GM21526 (cell line): ENCODE data around the gene GON4L.
"Not testable (repeated sequence)": the region's sequence is repeated elsewhere in the genome, so short reads cannot be mapped to it uniquely, and the experiment has no call there.

Experiments
- ATAC-seq: cut with Tn5 transposase; IDR thresholded peaks from one replicate; pipeline ENCODE4 v1.9.1; 2021; ENCODE audit warnings: moderate library complexity; ENCODE audit not compliant: unreplicated experiment, low FRiP score

GON4L gene

DNA sequence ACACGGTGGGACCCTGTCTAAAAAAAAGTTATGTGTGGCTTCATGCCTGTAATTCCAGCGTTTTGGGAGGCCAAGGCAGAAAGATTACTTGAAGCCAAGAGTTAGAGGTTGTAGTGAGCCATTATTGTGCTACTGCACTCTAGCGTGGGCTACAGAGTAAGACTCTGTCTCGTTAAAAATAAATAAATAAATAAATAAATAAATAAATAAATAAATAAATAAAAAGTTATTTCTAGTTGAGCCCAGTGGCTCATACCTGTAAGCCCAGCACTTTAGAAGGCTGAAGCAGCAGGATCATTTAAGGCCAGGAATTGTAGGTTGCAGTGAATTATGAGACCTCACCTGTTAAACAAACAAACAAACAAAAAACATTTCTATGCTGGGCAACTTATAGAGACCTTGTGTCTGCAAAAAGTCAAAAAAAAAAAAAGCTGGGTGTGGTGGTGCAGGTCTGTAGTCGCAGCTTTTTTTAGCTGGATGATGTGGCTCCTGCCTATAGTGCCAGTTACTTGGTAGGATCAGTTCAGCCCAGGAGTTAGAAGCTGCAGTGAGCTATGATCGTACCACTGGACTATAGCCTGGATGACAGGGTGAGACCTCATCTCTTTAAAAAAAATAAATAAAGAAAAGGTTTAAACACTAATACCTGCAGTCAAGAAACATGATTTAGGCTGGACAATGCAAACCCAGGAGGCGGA, 25.6 kb downstream of the GON4L start:
- no peak for ATAC-seq

DNA sequence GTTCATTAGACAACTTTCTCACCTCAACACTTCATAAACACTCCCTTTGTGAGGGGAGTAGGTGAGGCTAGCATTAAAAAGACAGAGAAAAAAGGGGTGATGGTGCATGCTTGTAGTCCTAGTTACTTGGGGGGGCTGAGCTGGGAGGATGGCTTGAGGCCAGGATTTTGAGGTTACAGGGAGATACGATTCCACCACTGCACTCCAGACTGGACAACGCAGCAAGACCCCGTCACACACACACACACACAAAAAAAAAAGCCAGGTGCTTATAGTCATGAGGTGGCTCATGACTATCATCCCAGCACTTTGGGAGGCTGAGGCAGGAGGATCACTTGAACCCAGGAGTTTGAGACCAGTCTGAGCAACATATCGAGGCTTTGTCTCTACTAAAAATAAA, 29.6 kb downstream of the GON4L start:
- ATAC-seq, result no peak

DNA sequence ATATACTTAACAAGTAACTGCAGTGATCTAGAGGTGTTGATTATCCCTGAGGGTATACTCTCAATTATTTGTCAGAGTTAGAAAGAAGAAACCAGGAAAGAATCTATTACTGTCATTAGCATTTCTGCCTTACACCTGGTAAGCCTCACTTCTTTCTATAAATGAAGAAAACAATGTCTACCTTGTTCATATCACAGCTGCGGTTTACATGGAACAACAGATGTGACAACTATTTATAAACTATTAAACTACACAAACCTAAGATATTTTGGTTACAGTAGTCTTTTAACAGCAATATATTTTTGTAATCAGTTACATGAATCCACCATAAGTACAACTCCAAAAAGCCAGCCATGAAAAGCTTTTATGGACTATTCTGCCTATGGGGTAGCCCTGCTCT, 40.7 kb downstream of the GON4L start:
- no peak for ATAC-seq

DNA sequence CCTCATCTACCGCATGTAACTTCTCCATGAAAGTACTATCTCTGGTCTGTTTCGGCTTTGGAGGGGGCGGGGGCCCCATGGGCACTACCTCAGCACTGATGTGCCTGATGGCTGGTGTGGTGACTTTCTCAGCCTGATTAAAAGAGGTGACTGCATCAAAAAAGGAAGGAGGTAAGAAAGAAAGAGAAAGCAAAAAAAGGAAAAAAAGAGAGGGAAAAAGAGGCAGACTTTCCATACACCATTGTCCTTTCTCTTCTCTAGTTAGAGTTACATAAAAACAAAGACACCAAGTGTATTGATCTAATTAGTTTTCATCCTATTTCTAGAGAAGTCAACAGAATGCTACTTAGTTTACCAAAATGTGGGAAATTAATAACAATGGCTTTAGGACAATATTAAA, 43.3 kb downstream of the GON4L start:
- no peak for ATAC-seq

DNA sequence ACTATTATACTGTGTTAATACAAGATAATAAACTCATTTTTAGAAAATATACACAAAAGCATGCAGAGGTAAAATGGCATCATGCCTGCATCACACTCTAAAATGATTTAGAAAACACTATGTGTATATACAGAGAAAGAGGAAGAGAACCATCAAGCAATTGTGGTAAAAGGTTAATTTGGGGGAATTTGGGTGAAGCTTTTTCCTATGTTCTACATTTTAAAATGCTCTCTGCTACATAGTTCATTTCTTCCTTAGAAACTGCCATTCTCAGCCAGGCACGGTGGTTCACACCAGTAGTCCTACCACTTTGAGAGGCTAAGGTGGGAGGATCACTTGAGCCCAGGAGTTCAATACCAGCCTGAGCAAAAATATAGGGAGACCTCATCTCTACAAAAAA, 44.1 kb downstream of the GON4L start:
- ATAC-seq, result no peak

DNA sequence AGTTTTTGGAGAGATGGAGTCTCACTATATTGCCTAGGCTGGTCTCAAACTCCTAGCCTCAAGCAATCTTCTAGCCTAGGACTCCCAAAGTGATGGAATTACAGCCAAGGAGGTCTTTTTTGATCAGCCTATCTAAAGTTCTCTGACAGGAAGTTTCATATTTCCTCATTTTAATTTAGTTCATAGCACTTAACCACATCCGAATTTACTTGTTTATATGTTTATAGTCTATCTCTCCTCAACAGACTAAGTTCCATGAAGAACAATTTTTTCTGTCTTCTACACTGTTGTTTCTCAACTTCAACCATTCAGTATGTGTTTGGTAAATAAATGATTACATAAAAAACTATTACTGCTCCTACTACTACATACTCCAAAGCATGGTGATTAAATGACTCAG, 47.9 kb downstream of the GON4L start:
- ATAC-seq, result no peak

DNA sequence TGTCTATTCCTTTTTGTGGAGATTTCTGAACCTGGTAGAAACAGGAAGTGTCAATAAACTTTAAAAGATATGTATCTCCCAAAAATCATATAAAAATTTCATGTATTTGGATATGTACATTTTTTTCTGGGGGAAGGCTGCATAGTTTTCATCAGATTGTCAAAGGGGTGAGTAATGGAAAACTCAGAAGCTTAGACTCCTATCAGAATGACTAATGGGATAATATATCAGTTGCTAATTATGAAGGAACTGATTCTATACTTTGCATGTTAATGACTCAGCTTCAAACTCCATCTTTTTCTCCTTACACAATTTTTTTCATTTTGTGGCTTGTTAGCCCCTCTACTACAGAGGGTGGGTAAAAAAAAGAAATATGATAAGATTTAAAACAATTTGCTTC, 55.9 kb downstream of the GON4L start:
- ATAC-seq, result no peak

DNA sequence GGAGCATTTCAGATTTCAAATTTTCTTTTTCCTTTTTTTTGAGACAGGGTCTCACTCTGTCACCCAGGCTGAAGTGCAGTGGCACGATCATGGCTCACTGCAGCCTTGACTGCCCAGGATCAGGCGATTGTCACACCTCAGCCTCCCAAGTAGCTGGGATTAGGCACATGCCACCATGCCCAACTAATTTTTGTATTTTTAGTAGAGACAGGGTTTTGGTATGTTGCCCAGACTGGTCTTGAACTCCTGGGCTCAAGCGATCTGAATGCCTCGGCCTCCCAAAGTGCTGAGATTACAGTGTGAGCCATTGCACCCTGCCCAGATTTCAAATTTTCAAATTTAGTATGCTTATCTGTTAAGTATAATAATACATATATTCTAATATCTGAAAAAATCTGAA, 61.4 kb downstream of the GON4L start:
- not testable (repeated sequence) for ATAC-seq

DNA sequence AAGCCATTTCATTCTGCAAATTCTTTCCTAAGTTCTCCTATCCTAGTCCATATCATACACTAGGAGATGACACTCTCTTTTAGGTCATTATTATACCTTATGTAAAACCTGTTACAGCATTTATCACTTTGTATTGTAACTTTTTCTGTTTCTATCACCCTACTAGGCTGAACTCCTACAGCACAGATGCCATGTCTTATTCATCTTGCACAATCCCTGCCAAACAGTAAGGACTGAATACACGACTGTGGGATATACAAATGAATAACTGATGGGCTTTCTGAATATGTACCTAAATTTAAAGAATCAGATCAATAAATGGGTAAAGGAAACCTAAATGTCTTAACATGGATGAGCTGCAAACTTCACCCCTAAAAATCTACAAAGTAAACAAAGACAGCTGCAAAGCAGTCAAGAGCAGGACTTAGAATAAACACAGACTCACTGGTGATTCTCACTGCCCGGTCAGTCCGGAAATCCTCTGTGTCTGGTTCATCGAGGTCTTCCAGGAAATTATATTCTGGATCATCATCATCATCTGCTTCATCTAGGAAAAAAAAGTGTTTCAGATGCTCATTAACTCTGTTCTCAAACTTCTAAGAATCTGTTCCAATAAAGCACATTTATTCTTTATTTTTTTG, 62.3 kb downstream of the GON4L start:
- no peak for ATAC-seq

DNA sequence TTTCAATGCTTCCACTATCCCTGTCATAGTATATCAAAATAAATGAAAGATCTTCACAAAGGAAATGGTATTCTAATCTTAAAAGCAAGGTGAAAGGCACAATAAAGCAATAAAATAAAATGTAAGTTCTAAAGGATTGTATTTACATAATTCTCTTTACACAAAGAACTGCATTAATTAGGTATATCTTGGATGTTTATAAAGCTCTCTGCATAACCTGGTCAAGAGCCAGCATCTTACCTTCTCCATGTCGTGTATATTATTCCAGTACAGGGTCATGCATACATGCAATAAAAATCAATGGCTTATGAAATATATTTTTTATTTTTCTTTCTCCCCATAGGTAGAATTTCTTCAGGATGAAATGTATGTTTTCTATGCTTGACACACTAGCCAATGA, 63.8 kb downstream of the GON4L start:
- no peak for ATAC-seq

DNA sequence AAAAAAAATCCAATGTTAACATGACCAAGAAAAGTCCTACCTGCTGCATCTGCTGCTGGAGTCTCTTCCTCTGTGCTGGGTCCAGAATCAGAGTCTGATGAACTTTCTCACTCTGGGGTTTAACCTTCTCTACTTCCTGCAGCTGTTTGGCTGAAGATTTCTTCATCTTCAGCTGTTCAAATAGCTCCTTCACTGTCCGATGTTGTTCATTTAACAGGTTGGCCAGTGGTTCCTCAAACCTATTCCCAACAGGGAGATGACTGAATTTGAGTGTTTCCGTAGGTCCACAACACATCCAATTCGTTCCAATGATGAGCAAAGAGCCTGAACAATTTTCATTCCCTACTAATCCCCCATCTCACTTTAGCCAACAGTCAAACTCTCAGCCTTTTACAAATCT, 79.4 kb downstream of the GON4L start:
- ATAC-seq, result no peak

DNA sequence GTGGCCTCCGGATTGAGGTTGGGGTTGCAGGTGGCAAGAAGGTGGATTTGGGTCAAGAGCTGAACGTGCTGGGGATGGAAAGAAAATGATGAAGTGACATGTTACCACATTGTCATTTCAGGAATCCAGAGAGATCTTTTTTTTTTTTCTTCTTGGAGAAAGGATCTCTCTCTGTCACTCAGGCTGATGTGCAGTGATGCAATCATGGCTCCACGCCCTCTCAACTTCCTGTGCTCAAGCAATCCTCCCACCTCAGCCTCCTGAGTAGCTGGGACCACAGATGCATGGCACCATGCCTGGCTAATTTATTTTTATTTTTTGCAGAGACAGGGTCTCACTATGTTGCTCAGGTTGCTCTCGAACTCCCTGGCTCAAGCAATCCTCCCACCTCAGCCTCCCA, 80.6 kb downstream of the GON4L start:
- ATAC-seq, result no peak

DNA sequence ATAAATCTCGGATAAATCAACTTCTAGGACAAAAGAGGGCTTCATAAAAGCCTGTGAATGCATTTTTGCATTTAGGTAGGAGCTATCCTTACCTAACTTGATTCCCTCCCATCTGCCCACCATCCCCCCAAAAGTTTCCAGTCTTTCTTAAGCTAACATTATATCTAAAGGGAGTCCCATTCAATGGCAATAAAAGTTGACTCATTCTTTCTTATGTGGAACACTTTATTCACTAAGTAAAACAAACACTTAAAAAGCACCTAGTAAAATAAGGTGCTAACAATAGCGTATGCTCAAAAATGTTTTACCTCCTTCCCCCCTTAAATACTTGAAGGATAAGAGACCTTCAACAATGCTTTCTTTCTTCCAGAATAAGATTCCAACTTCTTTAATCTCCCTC, 83.8 kb downstream of the GON4L start:
- ATAC-seq, result no peak

DNA sequence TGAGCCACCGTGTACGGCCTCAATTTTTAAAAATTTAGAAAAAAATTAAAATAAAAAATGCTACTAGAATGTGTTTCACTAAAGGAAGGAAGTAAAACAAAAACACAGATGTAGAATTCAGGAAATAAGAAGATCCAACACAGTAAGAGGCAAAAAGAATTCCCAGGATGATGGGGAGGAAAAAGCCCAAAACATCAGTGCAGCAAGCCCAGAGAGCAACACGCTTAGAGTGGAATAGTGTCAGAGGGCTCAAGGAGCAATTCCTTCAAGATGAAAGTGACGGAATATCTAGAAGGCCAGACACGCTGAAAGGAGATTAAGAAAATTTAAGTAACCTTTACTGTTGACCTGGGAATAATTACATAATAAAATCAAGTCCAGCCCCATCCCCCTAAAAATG, 87.8 kb downstream of the GON4L start:
- no peak for ATAC-seq

DNA sequence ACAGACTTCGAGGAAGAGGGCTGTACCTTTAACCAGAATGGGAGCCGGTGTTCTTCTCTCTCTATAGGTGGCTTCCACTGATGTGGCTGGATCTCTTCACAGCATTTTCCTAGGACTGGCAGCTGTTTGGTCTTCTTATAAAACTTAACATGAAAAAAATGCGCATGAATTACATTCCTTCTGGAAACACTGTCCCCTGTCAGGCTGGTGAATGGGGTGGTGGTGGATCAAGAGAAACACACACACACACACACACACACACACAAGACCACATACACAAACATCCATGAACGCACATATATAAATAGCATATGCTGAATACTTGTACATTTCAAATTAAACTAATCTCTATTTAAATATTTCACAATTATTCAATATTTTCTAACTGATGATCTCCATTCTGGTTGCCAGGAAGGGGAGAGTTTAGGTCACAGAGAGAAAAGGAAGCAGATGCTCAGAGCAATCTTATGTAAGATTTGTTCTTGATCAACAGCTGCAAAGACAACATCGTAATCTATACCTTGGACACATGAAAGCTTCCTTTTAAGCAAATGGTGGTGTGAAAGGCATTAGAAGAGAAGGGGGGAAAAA, 89.5 kb downstream of the GON4L start:
- ATAC-seq, result not testable (repeated sequence)

DNA sequence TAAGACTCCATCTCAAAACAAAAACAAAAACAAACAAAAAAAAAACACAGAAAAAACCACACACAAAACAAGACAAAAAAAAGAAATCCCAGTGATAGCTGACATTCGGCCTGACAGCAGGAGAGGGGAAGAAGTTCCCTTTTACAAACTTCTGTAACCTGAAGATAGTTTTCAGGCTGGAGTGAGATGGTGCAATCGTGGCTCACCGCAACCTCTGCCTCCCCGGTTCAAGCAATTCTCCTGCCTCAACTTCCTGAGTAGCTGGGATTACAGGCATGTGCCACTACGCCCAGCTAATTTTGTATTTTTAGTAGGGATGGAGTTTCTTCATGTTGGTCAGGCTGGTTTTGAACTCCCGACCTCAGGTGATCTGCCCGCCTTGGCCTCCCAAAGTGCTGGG, 93.0 kb downstream of the GON4L start:
- ATAC-seq, result not testable (repeated sequence)

DNA sequence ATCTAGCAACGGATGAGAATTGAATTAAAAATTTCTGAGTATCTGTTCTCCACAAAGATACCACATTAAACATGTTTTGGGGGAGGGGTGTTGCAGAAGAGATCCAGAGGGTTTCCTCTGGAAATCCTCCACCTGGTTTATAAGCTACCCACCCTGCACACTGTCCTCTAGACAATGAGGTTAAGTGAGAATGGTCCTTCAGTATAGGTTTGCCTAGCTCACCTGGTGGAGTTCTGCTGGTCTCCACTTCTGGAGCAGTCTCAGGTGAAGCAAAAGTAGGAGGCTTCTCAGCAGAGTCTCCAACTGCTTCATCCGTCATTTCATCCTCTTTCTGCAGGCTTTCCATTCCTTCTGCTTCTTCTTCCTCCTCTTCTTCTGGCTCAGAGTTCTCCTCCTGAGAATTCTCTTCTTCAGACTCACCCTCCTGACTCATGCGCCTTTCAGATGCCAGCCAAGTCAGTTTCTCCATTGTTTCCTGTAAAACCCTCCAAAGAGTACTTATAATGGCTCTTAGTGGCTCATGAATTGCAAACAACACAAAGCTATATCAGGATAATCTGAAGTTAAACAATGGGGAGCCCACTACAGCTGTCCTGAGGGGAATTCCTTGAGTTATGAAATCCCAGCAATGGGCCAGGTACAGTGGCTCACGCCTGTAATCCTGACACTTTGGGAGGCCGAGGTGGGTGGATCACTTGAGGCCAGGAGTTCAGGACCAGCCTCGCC, 93.8 kb downstream of the GON4L start:
- not testable (repeated sequence) for ATAC-seq

DNA sequence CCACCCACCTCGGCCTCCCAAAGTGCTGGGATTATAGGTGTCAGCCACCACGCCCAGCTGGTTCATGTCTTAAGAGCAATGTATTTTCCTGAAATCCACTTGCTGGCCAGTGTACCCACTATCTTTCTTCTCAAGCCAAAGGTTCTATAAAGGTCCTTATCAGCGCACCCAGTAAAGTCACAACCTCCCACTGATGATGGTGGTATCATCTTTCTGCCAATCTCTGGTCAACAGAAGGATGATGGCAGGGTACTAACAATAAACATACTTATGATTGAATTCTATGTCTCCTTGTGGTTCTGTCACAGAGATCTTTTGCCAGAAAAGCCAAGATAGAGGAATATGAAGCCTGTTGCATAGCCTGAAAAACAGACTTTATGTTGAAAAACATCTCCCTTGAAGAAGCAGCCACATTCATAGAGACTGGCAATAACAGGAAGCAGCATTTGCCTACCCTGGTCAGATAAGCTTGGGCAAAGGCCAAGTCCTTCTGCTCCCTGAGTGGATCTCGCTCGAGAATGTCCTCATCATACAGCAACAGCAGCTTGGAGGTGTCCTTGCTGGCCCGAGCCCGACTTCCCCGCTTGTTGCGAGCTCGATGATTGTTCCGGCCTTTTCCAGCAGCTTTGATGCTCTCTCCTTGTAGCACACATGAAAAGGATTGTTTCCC, 95.1 kb downstream of the GON4L start:
- no peak for ATAC-seq

DNA sequence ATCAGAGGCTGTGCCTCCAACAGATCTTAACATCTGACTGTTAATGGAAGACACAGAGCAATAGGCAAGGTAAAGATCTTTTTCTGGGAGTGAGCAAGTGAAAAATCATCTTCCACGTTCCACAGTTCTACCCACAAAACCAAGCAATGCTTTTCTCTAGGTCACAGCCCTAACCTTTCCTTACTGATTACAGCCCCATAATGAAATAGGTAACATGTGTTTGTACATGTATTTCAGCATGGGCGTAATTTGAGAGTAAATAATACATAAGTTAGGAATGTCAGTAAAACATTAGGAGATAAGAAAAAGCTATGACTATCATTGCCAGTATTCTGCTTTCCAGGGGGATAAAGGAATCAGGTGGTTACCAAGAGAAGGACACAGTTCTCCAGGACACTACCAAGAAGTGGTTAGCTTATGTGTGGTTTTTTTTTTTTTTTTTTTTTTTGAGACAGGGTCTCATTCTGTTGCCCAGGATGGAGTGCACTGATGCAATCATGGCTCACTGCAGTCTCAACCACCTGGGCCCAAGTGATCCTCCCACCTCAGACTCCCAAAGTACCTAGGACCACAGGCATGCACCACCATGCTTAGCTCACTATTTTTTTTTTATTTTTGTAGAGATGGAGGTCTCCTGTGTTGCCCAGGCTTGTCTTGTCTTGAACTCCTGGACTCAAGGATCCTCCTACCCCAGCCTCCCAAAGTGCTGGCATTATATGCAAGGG, 96.1 kb downstream of the GON4L start:
- no peak for ATAC-seq

DNA sequence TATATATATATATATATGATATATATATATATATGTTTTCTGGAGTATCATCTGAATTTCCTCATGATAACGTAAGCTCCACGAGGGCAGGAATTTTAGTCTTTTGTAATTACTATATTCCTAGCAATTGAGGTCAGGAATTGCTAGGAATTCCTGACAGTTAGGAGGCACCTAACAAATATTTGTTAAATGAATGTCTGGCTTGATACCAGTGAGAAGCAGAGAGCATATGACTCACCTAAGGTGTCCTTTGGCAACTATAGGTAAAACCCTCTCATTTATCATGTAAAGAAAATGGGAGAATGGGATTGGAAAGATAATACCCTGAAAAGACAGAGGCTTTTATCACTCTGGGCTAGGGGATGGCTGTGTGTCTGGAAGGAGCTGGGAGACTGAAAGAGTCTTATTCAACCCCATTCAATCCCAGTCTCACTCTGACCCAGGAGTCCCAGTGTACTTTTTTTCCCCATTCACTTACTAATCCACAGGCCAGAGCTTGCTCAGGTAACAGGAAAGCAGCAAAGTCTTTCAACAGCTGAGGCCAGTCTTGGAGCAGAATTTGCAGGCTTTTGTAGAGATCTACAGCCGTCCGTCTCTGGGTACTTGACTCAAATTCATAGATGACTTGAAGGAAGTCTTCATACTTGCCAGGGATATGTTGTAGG, 96.9 kb downstream of the GON4L start:
- no peak for ATAC-seq
